A549 (cell line): ENCODE results near the gene KIF21A. TPM values are rescaled to one million over a fixed set of nuclear protein-coding genes. Genes with fewer than 3 reads are reported as not detected.

Source experiments
- ATAC-seq, 2 experiments: fragments of 200-7000 bp in 1 of 2; fragments of >200 bp in 1 of 2; cut with Nextera tagmentation in 1 of 2; cut with Tn5 transposase in 1 of 2; 3 replicates each; pipeline versions ENCODE4 v1.8.0 to v1.9.1; 2018 to 2020; ENCODE audit warnings: mild to moderate bottlenecking in 1 of 2, moderate library complexity in 1 of 2
- CTCF ChIA-PET: fragments of 300-600 bp; sonication (Branson Sonifier 250); formaldehyde crosslinking; extraction: SDS; loops from one replicate; lab custom pipeline; 2021; ENCODE audit warnings: antibody characterized with exemption, inconsistent platforms; lab: Yijun Ruan, JAX
- POLR2A ChIA-PET: fragments of 350-600 bp; formaldehyde crosslinking; extraction: SDS; loops from one replicate; lab custom pipeline; 2021; ENCODE audit warnings: antibody characterized with exemption, inconsistent platforms; lab: Yijun Ruan, JAX
- DNase-seq, 2 experiments: peaks; one replicate each; pipeline versions ENCODE4 v3.0.0 to v3.0.0-alpha.2; 2011 to 2016; ENCODE audit warnings: low read depth in 1 of 2, low spot score in 1 of 2
- FAIRE-seq: peaks from 2 replicates; lab custom pipeline; 2011; peaks lifted over from hg19 to GRCh38; lab: Jason Lieb, UNC
- H3K27ac ChIP-seq, 2 experiments: fragments of >200 bp; sonication (Bioruptor Twin); formaldehyde crosslinking; 3 replicates each; pipeline ENCODE4 v1.5.1; 2016 to 2017
- H3K4me1 ChIP-seq: fragments of >200 bp; sonication (Bioruptor Twin); formaldehyde crosslinking; 3 replicates; pipeline ENCODE4 v1.6.1; 2016
- H3K4me2 ChIP-seq: fragments of >200 bp; sonication (Bioruptor Twin); formaldehyde crosslinking; 3 replicates; pipeline ENCODE4 v1.6.1; 2016
- H3K4me3 ChIP-seq: fragments of >200 bp; sonication (Bioruptor Twin); formaldehyde crosslinking; 3 replicates; pipeline ENCODE4 v1.5.1; 2016
- H3K9me3 ChIP-seq: fragments of >200 bp; sonication (Bioruptor Twin); formaldehyde crosslinking; 3 replicates; pipeline ENCODE4 v1.6.1; 2016
- BHLHE40 ChIP-seq: IDR thresholded peaks from 2 replicates; pipeline ENCODE4 v1.6.1; 2012; ENCODE audit warnings: low read depth, low read length, inconsistent platforms
- CEBPB ChIP-seq, 2 experiments: fragments of >200 bp in 1 of 2; sonication (Bioruptor Twin) in 1 of 2; formaldehyde crosslinking in 1 of 2; IDR thresholded peaks; 2 replicates each; pipeline ENCODE4 v1.6.1; 2012 to 2016
- CHD4 ChIP-seq: fragments of 200-600 bp; sonication (generic); IDR thresholded peaks from 2 replicates; pipeline ENCODE4 v1.6.1; 2016; ENCODE audit warnings: antibody characterized with exemption, mild to moderate bottlenecking, borderline replicate concordance
- EHF ChIP-seq: fragments of 250-450 bp; sonication (Bioruptor Pico); IDR thresholded peaks from 2 replicates; pipeline ENCODE4 v1.5.0; 2020; ENCODE audit warnings: mild to moderate bottlenecking
- EHMT2 ChIP-seq: fragments of 200-600 bp; sonication (generic); IDR thresholded peaks from 2 replicates; pipeline ENCODE4 v1.6.1; 2016; ENCODE audit warnings: antibody characterized with exemption, low read depth, mild to moderate bottlenecking, moderate library complexity
- FOSB ChIP-seq: fragments of 250-450 bp; sonication (Bioruptor Pico); IDR thresholded peaks from 2 replicates; pipeline ENCODE4 v1.5.0; 2020; ENCODE audit warnings: mild to moderate bottlenecking, moderate library complexity
- FOSL2 ChIP-seq, 2 experiments: fragments of 450-650 bp in 1 of 2; fragments of >200 bp in 1 of 2; sonication (Bioruptor Twin) in 1 of 2; formaldehyde crosslinking; IDR thresholded peaks; 2 replicates each; pipeline versions ENCODE4 v1.5.0 to v1.6.1; 2016 to 2020; ENCODE audit warnings: mild to moderate bottlenecking in 1 of 2, moderate library complexity in 1 of 2
- FOXS1 ChIP-seq: fragments of 250-450 bp; sonication (Bioruptor Pico); IDR thresholded peaks from 2 replicates; pipeline ENCODE4 v1.5.0; 2020; ENCODE audit warnings: mild to moderate bottlenecking, moderate library complexity
- GATA3 ChIP-seq: IDR thresholded peaks from 2 replicates; pipeline ENCODE4 v1.6.1; 2012; ENCODE audit warnings: borderline replicate concordance
- HEYL ChIP-seq: fragments of 250-450 bp; sonication (Bioruptor Pico); IDR thresholded peaks from 2 replicates; pipeline ENCODE4 v1.8.0; 2021; ENCODE audit warnings: mild to moderate bottlenecking, moderate library complexity
- HOXA7 ChIP-seq: fragments of 250-450 bp; sonication (Bioruptor Pico); IDR thresholded peaks from 2 replicates; pipeline ENCODE4 v1.5.0; 2020; ENCODE audit warnings: mild to moderate bottlenecking, moderate library complexity
- KDM5A ChIP-seq: fragments of 200-600 bp; sonication (generic); IDR thresholded peaks from 2 replicates; pipeline ENCODE4 v1.6.1; 2016; ENCODE audit warnings: antibody characterized with exemption, mild to moderate bottlenecking
- MAFK ChIP-seq: fragments of 450-650 bp; IDR thresholded peaks from 2 replicates; pipeline ENCODE4 v1.6.1; 2014; ENCODE audit not compliant: partially characterized antibody
- MAZ ChIP-seq: fragments of 150-350 bp; IDR thresholded peaks from 2 replicates; pipeline ENCODE4 v1.6.1; 2014; ENCODE audit warnings: antibody characterized with exemption, low read depth, low read length, borderline replicate concordance
- MYC ChIP-seq: IDR thresholded peaks from 2 replicates; pipeline ENCODE4 v1.6.1; 2012; ENCODE audit warnings: mild to moderate bottlenecking, inconsistent platforms, low read length, improper control_type of control experiment, borderline replicate concordance
- NFE2L2 ChIP-seq: fragments of 150-350 bp; conservative IDR thresholded peaks from 2 replicates; pipeline ENCODE4 v1.6.1; 2014; ENCODE audit warnings: low read length
- NPAS2 ChIP-seq: fragments of 250-450 bp; sonication (Bioruptor Pico); IDR thresholded peaks from 2 replicates; pipeline ENCODE4 v1.8.0; 2022; ENCODE audit warnings: mild to moderate bottlenecking, moderate library complexity, borderline replicate concordance
- NR3C1 ChIP-seq: fragments of >200 bp; sonication (Bioruptor Twin); formaldehyde crosslinking; IDR thresholded peaks from 3 replicates; pipeline ENCODE4 v1.6.1; 2017
- PHF8 ChIP-seq: fragments of 200-600 bp; sonication (generic); IDR thresholded peaks from 2 replicates; pipeline ENCODE4 v1.6.1; 2016; ENCODE audit warnings: low read depth, mild to moderate bottlenecking, antibody characterized with exemption, moderate library complexity, borderline replicate concordance
- POLR2A ChIP-seq: IDR thresholded peaks from 2 replicates; pipeline ENCODE4 v1.6.1; 2012; ENCODE audit warnings: mild to moderate bottlenecking, low read length
- POLR2AphosphoS2 ChIP-seq: conservative IDR thresholded peaks from 2 replicates; pipeline ENCODE4 v1.6.1; 2012; ENCODE audit warnings: low read length, improper control_type of control experiment, inconsistent platforms
- RAD21 ChIP-seq, 2 experiments: fragments of >200 bp in 1 of 2; sonication (Bioruptor Twin) in 1 of 2; formaldehyde crosslinking in 1 of 2; IDR thresholded peaks in 1 of 2; conservative IDR thresholded peaks in 1 of 2; 2 replicates in 1 of 2; 3 replicates in 1 of 2; pipeline ENCODE4 v1.6.1; 2012 to 2018; ENCODE audit warnings: inconsistent platforms in 1 of 2
- RARB ChIP-seq: fragments of 250-450 bp; sonication (Bioruptor Pico); IDR thresholded peaks from 2 replicates; pipeline ENCODE4 v1.8.0; 2021; ENCODE audit warnings: mild to moderate bottlenecking, moderate library complexity
- RNF2 ChIP-seq: fragments of 200-600 bp; sonication (generic); IDR thresholded peaks from 2 replicates; pipeline ENCODE4 v1.6.1; 2016; ENCODE audit warnings: low read depth, mild to moderate bottlenecking, antibody characterized with exemption, moderate library complexity, borderline replicate concordance
- TP53 ChIP-seq: fragments of 250-450 bp; sonication (Bioruptor Pico); IDR thresholded peaks from 2 replicates; pipeline ENCODE4 v1.5.0; 2021; ENCODE audit warnings: mild to moderate bottlenecking, moderate library complexity
- ZFP36 ChIP-seq: fragments of 450-650 bp; IDR thresholded peaks from 2 replicates; pipeline ENCODE4 v1.6.1; 2014; ENCODE audit warnings: borderline replicate concordance; ENCODE audit not compliant: partially characterized antibody
- ZNF302 ChIP-seq: fragments of 250-450 bp; sonication (Bioruptor Pico); IDR thresholded peaks from 2 replicates; pipeline ENCODE4 v1.9.0; 2021; ENCODE audit warnings: inconsistent platforms, mild to moderate bottlenecking, moderate library complexity
- ZSCAN20 ChIP-seq: fragments of 250-450 bp; sonication (Bioruptor Pico); IDR thresholded peaks from 2 replicates; pipeline ENCODE4 v1.8.0; 2022; ENCODE audit warnings: mild to moderate bottlenecking, moderate library complexity
- WGBS: methylation state at CpG from one replicate; pipeline ENCODE4 v1.1.6; 2017; ENCODE audit errors: missing lambda C conversion rate; 5-methylcytosine and 5-hydroxymethylcytosine counted together
- polyA plus RNA-seq, 4 experiments: library from polyadenylated mRNA; depleted of rRNA in 3 of 4; stranded (reverse); fragments of >200 nt; fragmentation: RNase III in 1 of 4; extraction: RNeasy Plus Mini Kit Qiagen cat#74134 plus additional on column Dnase treatment in 1 of 4; gene quantifications; 2 replicates in 3 of 4; 3 replicates in 1 of 4; pipeline ENCODE4 v1.2.3, GENCODE V29; 2011 to 2017
- TF ChIP-seq, protein P1 (sequence below): fragments of >200 bp; sonication (Bioruptor Twin); formaldehyde crosslinking; IDR thresholded peaks from 2 replicates; pipeline ENCODE4 v1.6.1; 2016
- TF ChIP-seq, protein P2 (sequence below): fragments of 250-450 bp; sonication (Bioruptor Pico); IDR thresholded peaks from 2 replicates; pipeline ENCODE4 v1.5.0; 2021; ENCODE audit warnings: mild to moderate bottlenecking, moderate library complexity, borderline replicate concordance

KIF21A gene
- polyA plus RNA-seq, 2 of the 4 experiments (the other 2 are of a cell fraction) = 26.0 to 79.0 TPM

GRCh38 chr12:39413836-39414771 is 28.8 kb downstream of the KIF21A start:
- ChIA-PET POLR2A (no interaction called here), CTCF (no interaction called here)
- FAIRE-seq (no peak), ATAC-seq (no peak), DNase-seq (no peak)
- no peaks in the 10 kb centered on the region for H3K9me3 ChIP-seq
- no peak overlapping the region for H3K4me3 ChIP-seq
- H3K4me1 ChIP-seq = 0 out of 3 replicates have a peak, but pooled peaks cover 14% of the 10 kb centered on the region
- 82% methylated on average over 2 of the region's 2 CpGs for WGBS
- no peak overlapping the region for H3K4me2 ChIP-seq
- H3K27ac ChIP-seq = no peak overlapping the region
- TF ChIP-seq POLR2A (no peak), RAD21 (conservative IDR thresholded peaks at IDR 0.05 in 1 of 2, IDR thresholded peaks at IDR 0.05 in 1 of 2) (no peak), FOSL2 (IDR thresholded peaks at IDR 0.05) (no peak), FOSL2 (CRISPR knock-in tag; IDR thresholded peaks at IDR 0.05) (no peak), RARB (CRISPR knock-in tag) (no peak), FOSB (CRISPR knock-in tag) (no peak), MAZ (no peak), RNF2 (no peak), FOXS1 (CRISPR knock-in tag) (no peak), GATA3 (no peak), HEYL (CRISPR knock-in tag) (no peak), HOXA7 (CRISPR knock-in tag) (no peak), CEBPB (IDR thresholded peaks at IDR 0.05) (no peak), NR3C1 (no peak)

GRCh38 chr12:39412210-39412609 is 30.7 kb downstream of the KIF21A start:
- Histone ChIP-seq H3K4me2 (no peak overlapping the region), H3K9me3 (no peaks in the 10 kb centered on the region), H3K4me1 (0 out of 3 replicates have a peak, but pooled peaks cover 14% of the 10 kb centered on the region), H3K4me3 (no peak overlapping the region), H3K27ac (no peak overlapping the region)
- no peak for ATAC-seq
- TF ChIP-seq KDM5A (no peak), BHLHE40 (no peak), FOSL2 (IDR thresholded peaks at IDR 0.05) (no peak), FOSL2 (CRISPR knock-in tag; IDR thresholded peaks at IDR 0.05) (no peak), RAD21 (conservative IDR thresholded peaks at IDR 0.05 in 1 of 2, IDR thresholded peaks at IDR 0.05 in 1 of 2) (no peak), RNF2 (no peak), POLR2AphosphoS2 (no peak), RARB (CRISPR knock-in tag) (no peak), EHF (no peak), FOSB (CRISPR knock-in tag) (no peak), ZNF302 (CRISPR knock-in tag) (no peak), EHMT2 (no peak), MAFK (no peak), ZSCAN20 (CRISPR knock-in tag) (no peak), PHF8 (no peak), CHD4 (no peak), ZFP36 (no peak), NPAS2 (CRISPR knock-in tag) (no peak)
- no peak for DNase-seq
- ChIA-PET POLR2A (no interaction called here), CTCF (no interaction called here)
- FAIRE-seq = no peak
- 91% methylated on average over 6 of the region's 6 CpGs for WGBS

- Histone ChIP-seq H3K4me3 (no peak overlapping the region), H3K4me2 (no peak overlapping the region), H3K27ac (no peak overlapping the region), H3K4me1 (peaks cover 10% of the 10 kb centered on the region; the same call in 1 of the 3 replicates), H3K9me3 (no peaks in the 10 kb centered on the region)
- DNase-seq (no peak), ATAC-seq (no peak), FAIRE-seq (peak; percentile 49)
- ChIA-PET POLR2A (no interaction called here), CTCF (interaction anchor here (1.4 kb wide), 1 partner anchor 12 kb away, joined by 5 read pairs; no protein-coding TSS in a partner anchor)
- TF ChIP-seq FOXS1 (CRISPR knock-in tag) = no peak
- TF ChIP-seq, protein P1, sequence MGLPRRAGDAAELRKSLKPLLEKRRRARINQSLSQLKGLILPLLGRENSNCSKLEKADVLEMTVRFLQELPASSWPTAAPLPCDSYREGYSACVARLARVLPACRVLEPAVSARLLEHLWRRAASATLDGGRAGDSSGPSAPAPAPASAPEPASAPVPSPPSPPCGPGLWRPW = no peak
- TF ChIP-seq NPAS2 (CRISPR knock-in tag) = no peak
- no peak for TF ChIP-seq TP53 (CRISPR knock-in tag)
- no peak for TF ChIP-seq MYC
- no peak for TF ChIP-seq NFE2L2
- TF ChIP-seq ZNF302 (CRISPR knock-in tag) = no peak
- no peak for TF ChIP-seq FOSB (CRISPR knock-in tag)
- TF ChIP-seq MAZ = no peak
- TF ChIP-seq POLR2AphosphoS2 = no peak
- TF ChIP-seq, protein P2, sequence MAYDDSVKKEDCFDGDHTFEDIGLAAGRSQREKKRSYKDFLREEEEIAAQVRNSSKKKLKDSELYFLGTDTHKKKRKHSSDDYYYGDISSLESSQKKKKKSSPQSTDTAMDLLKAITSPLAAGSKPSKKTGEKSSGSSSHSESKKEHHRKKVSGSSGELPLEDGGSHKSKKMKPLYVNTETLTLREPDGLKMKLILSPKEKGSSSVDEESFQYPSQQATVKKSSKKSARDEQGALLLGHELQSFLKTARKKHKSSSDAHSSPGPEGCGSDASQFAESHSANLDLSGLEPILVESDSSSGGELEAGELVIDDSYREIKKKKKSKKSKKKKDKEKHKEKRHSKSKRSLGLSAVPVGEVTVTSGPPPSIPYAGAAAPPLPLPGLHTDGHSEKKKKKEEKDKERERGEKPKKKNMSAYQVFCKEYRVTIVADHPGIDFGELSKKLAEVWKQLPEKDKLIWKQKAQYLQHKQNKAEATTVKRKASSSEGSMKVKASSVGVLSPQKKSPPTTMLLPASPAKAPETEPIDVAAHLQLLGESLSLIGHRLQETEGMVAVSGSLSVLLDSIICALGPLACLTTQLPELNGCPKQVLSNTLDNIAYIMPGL (CRISPR knock-in tag) = no peak
Observed at GRCh38 chr12:39406262-39406661, 36.7 kb downstream of the KIF21A start.
